ENCODE results near the gene PTGER4.
A peak's percentile ranks its signal among the peaks of the same experiment; 100 is the strongest.

PTGER4 gene

GRCh38 chr5:40714001-40714400 is 34.3 kb downstream of the PTGER4 start:
- TF ChIP-seq, protein P1, sequence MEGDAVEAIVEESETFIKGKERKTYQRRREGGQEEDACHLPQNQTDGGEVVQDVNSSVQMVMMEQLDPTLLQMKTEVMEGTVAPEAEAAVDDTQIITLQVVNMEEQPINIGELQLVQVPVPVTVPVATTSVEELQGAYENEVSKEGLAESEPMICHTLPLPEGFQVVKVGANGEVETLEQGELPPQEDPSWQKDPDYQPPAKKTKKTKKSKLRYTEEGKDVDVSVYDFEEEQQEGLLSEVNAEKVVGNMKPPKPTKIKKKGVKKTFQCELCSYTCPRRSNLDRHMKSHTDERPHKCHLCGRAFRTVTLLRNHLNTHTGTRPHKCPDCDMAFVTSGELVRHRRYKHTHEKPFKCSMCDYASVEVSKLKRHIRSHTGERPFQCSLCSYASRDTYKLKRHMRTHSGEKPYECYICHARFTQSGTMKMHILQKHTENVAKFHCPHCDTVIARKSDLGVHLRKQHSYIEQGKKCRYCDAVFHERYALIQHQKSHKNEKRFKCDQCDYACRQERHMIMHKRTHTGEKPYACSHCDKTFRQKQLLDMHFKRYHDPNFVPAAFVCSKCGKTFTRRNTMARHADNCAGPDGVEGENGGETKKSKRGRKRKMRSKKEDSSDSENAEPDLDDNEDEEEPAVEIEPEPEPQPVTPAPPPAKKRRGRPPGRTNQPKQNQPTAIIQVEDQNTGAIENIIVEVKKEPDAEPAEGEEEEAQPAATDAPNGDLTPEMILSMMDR (IDR thresholded peaks at IDR 0.05; ENCODE audit: low read depth, low read length, poor library complexity, severe bottlenecking), result no peak
- TF ChIP-seq EZH2phosphoT487 (IDR thresholded peaks at IDR 0.05; ENCODE audit: borderline replicate concordance, low read length), result no peak
- Histone ChIP-seq H3K79me2 (ENCODE audit: control insufficient read depth, low read length) (no peaks in the 10 kb centered on the region), H3K4me1 (ENCODE audit: control insufficient read depth, low read length) (no peaks in the 10 kb centered on the region), H4K20me1 (ENCODE audit: control insufficient read depth, insufficient read depth, low read depth, low read length) (no peaks in the 10 kb centered on the region), H3K27ac (ENCODE audit: low read depth, low read length) (no peak overlapping the region), H3F3A (ENCODE audit: control insufficient read depth, insufficient read depth) (no peaks in the 10 kb centered on the region), H3K4me3 (ENCODE audit: low read length) (no peak overlapping the region), H3K27me3 (ENCODE audit: control insufficient read depth, low read length) (no peaks in the 10 kb centered on the region), H3K36me3 (ENCODE audit: control insufficient read depth, low read length) (0 out of 2 replicates have a peak, but pooled peaks cover 4% of the 10 kb centered on the region), H3K9me3 (ENCODE audit: control insufficient read depth, insufficient read depth, low read length) (no peaks in the 10 kb centered on the region), H3K4me2 (ENCODE audit: low read length) (no peak overlapping the region), H3K9me2 (replicated peaks; ENCODE audit: control insufficient read depth, low read length) (no peaks in the 10 kb centered on the region)

DNA sequence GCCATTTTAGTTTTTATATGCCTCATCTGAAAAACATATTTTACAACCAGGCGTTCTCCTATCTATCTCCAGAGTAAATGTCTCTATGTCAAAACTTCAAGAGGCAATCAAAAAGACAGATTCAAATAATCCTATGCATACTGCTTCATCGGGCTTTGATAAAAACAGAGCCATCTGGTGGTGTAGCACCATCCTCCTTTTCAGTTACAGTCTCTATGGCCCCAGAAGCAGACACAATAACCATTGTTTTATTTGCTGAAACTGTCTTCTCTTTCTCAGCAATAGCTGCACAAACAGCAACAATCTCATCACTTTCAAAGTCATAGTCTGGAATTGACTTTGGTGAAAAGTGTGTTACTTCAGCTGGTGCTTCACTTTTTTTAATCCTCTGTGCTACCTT is 36.3 kb downstream of the PTGER4 start:
- Histone ChIP-seq H3K4me3 (ENCODE audit: low read length) (no peak overlapping the region), H4K20me1 (ENCODE audit: control insufficient read depth, insufficient read depth, low read depth, low read length) (no peaks in the 10 kb centered on the region), H3K27me3 (ENCODE audit: control insufficient read depth, low read length) (no peaks in the 10 kb centered on the region), H3K36me3 (ENCODE audit: control insufficient read depth, low read length) (0 out of 2 replicates have a peak, but pooled peaks cover 7% of the 10 kb centered on the region), H3K4me1 (ENCODE audit: control insufficient read depth, low read length) (no peaks in the 10 kb centered on the region), H3K27ac (ENCODE audit: low read depth, low read length) (no peak overlapping the region), H3K9me3 (ENCODE audit: control insufficient read depth, insufficient read depth, low read length) (no peaks in the 10 kb centered on the region), H3K9me2 (replicated peaks; ENCODE audit: control insufficient read depth, low read length) (no peaks in the 10 kb centered on the region), H3F3A (ENCODE audit: control insufficient read depth, insufficient read depth) (peaks cover 4% of the 10 kb centered on the region; the same call in 1 of the 2 replicates), H3K4me2 (ENCODE audit: low read length) (no peak overlapping the region), H3K79me2 (ENCODE audit: control insufficient read depth, low read length) (no peaks in the 10 kb centered on the region)
- no peak for TF ChIP-seq EZH2phosphoT487 (IDR thresholded peaks at IDR 0.05; ENCODE audit: borderline replicate concordance, low read length)
- TF ChIP-seq, protein P1 (IDR thresholded peaks at IDR 0.05; ENCODE audit: low read depth, low read length, poor library complexity, severe bottlenecking), result peak; percentile 24

- TF ChIP-seq, protein P1 (IDR thresholded peaks at IDR 0.05; ENCODE audit: low read depth, low read length, poor library complexity, severe bottlenecking), result no peak
- TF ChIP-seq EZH2phosphoT487 (IDR thresholded peaks at IDR 0.05; ENCODE audit: borderline replicate concordance, low read length), result no peak
- Histone ChIP-seq H3K36me3 (ENCODE audit: control insufficient read depth, low read length) (peaks cover 10% of the 10 kb centered on the region; the same call in 1 of the 2 replicates), H3K4me1 (ENCODE audit: control insufficient read depth, low read length) (no peaks in the 10 kb centered on the region)
Measured at GRCh38 chr5:40716590-40716989, 36.9 kb downstream of the PTGER4 start.

More at GRCh38 chr5:40716590-40716989, 36.9 kb downstream of the PTGER4 start:
- Histone ChIP-seq H3K4me2 (ENCODE audit: low read length) (no peak overlapping the region), H3K27me3 (ENCODE audit: control insufficient read depth, low read length) (no peaks in the 10 kb centered on the region), H3K9me3 (ENCODE audit: control insufficient read depth, insufficient read depth, low read length) (no peaks in the 10 kb centered on the region; the same call in 1 of the 2 replicates), H4K20me1 (ENCODE audit: control insufficient read depth, insufficient read depth, low read depth, low read length) (no peaks in the 10 kb centered on the region), H3K79me2 (ENCODE audit: control insufficient read depth, low read length) (no peaks in the 10 kb centered on the region), H3K9me2 (replicated peaks; ENCODE audit: control insufficient read depth, low read length) (no peaks in the 10 kb centered on the region), H3K4me3 (ENCODE audit: low read length) (no peak overlapping the region), H3K27ac (ENCODE audit: low read depth, low read length) (no peak overlapping the region), H3F3A (ENCODE audit: control insufficient read depth, insufficient read depth) (peaks cover 4% of the 10 kb centered on the region; the same call in 1 of the 2 replicates)
